HepG2 (cell line): ENCODE measurements around the gene SLC2A4. TPM values are rescaled to one million over a fixed set of nuclear protein-coding genes. Genes with fewer than 3 reads are reported as not detected.

Source experiments
- BRD4 ChIP-seq: sonication (generic); formaldehyde crosslinking; IDR thresholded peaks from 2 replicates; pipeline ENCODE4 v1.4.0; 2020; ENCODE audit warnings: missing genetic modification reagents
- ELF3 ChIP-seq: IDR thresholded peaks from 2 replicates; pipeline ENCODE4 v1.6.1; 2016; ENCODE audit warnings: missing genetic modification reagents, missing compliant biosample characterization
- ETV5 ChIP-seq: IDR thresholded peaks from 2 replicates; pipeline ENCODE4 v1.6.1; 2018; ENCODE audit warnings: missing biosample characterization, missing genetic modification reagents, inconsistent platforms, borderline replicate concordance
- JUN ChIP-seq: sonication (generic); formaldehyde crosslinking; IDR thresholded peaks from 2 replicates; pipeline ENCODE4 v1.4.0; 2020; ENCODE audit warnings: mild to moderate bottlenecking, missing genetic modification reagents
- KMT2A ChIP-seq: sonication (generic); formaldehyde crosslinking; IDR thresholded peaks from 2 replicates; pipeline ENCODE4 v1.4.0; 2020; ENCODE audit warnings: missing genetic modification reagents
- NPAS2 ChIP-seq: sonication (generic); formaldehyde crosslinking; IDR thresholded peaks from 2 replicates; pipeline ENCODE4 v1.8.0; 2022; ENCODE audit warnings: mild to moderate bottlenecking, missing genetic modification reagents, borderline replicate concordance
- NR2F6 ChIP-seq, 2 experiments: IDR thresholded peaks; 2 replicates each; pipeline ENCODE4 v1.6.1; 2016; ENCODE audit warnings: antibody characterized with exemption in 1 of 2, mild to moderate bottlenecking in 1 of 2
- RARG ChIP-seq: sonication (generic); formaldehyde crosslinking; IDR thresholded peaks from 2 replicates; pipeline ENCODE4 v1.4.0; 2020; ENCODE audit warnings: low read depth, mild to moderate bottlenecking, missing genetic modification reagents
- RBM39 ChIP-seq: fragments of 200-400 bp; formaldehyde crosslinking; IDR thresholded peaks from one replicate; pipeline ENCODE4 v1.6.1; 2018; ENCODE audit warnings: antibody characterized with exemption, mild to moderate bottlenecking, low read depth, low read length; ENCODE audit not compliant: poor library complexity, severe bottlenecking
- ZNF354B ChIP-seq: sonication (generic); formaldehyde crosslinking; IDR thresholded peaks from 2 replicates; pipeline ENCODE4 v1.8.0; 2022; ENCODE audit warnings: mild to moderate bottlenecking, missing genetic modification reagents
- polyA plus RNA-seq, 8 experiments: library from polyadenylated mRNA; depleted of rRNA in 3 of 8; stranded (reverse) in 7 of 8; unstranded in 1 of 8; fragments of >200 nt; fragmentation: Illumina TruSeq in 4 of 8; extraction: Trizol in 4 of 8; gene quantifications; 2 replicates each; pipeline versions ENCODE4 v1.2.1 to v1.2.3, GENCODE V29; 2011 to 2016; ENCODE audit warnings: low read depth in 4 of 8, missing spikeins in 1 of 8, mixed read lengths in 1 of 8; ENCODE audit not compliant: insufficient read depth in 1 of 8
- total RNA-seq, 5 experiments: library from RNA; depleted of rRNA; stranded (reverse); fragments of >200 nt; fragmentation: Illumina TruSeq; extraction: Trizol; gene quantifications; 2 replicates each; pipeline ENCODE4 v1.2.3, GENCODE V29; 2016; ENCODE audit warnings: low read depth in 1 of 5
- TF ChIP-seq, protein P1 (sequence below): sonication (generic); formaldehyde crosslinking; IDR thresholded peaks from 2 replicates; pipeline ENCODE4 v1.5.0; 2020; ENCODE audit warnings: missing genetic modification reagents, mild to moderate bottlenecking, borderline replicate concordance
- TF ChIP-seq, protein P2 (sequence below): sonication (generic); formaldehyde crosslinking; IDR thresholded peaks from 2 replicates; pipeline ENCODE4 v1.8.0; 2022; ENCODE audit warnings: missing genetic modification reagents, mild to moderate bottlenecking, borderline replicate concordance
- TF ChIP-seq, protein P3 (sequence below): IDR thresholded peaks from 2 replicates; pipeline ENCODE4 v1.4.0; 2020; ENCODE audit warnings: mild to moderate bottlenecking, missing genetic modification reagents
- TF ChIP-seq, protein P4 (sequence below), 2 experiments: IDR thresholded peaks; 2 replicates each; pipeline ENCODE4 v1.6.1; 2011 to 2012; ENCODE audit warnings: low read length in 2 of 2, borderline replicate concordance in 1 of 2, low read depth in 1 of 2, mild to moderate bottlenecking in 1 of 2, moderate library complexity in 1 of 2
- TF ChIP-seq, protein P5 (sequence below): IDR thresholded peaks from 2 replicates; pipeline ENCODE4 v1.6.1; 2018; ENCODE audit warnings: missing genetic modification reagents

Gene SLC2A4
- total and polyA plus RNA-seq, 2 of the 13 experiments (the other 11 are each of a cell fraction or from before 2014, with no cell fraction given): 4.9 to 5.8 TPM

DNA sequence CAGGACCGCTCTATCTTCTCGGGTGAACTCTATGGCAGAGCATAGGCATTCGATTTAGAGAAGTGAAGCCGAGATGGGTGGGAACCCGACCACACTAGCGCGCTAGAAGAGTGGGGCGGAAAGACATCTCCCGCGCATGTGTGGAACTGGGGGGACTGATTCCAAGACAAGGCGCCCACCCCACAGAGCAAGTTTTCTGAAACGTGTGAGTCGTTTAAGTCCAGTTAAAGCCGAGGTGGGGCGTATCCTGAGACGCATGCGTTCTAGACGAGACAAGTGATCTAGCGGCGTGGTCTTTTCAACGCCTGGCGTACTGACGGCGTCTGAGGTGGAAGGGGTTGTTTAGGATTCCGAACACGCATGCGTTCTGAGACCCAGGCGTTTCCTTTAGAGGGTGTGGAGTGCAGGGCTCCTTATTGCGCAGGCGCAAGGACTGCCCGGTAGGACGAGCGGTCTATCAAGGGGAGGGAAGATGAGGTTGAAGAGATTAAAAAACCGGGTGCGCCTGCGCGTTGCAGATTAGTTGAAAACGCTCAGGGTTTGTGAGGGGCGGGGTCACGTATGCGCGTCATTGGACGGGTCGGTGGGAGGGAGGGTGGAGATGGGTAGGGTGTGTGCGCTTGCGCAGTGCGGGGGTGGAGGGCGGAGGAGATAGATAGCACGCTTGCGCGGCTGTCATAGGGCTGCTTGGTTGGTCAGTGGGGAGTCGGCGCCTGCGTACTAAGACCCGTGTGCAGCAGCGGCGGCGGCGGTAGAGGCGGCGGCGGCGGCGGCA lies 25.6 kb downstream of the SLC2A4 start, which contains the start of gene EIF5A (continued):
- TF ChIP-seq, protein P1, sequence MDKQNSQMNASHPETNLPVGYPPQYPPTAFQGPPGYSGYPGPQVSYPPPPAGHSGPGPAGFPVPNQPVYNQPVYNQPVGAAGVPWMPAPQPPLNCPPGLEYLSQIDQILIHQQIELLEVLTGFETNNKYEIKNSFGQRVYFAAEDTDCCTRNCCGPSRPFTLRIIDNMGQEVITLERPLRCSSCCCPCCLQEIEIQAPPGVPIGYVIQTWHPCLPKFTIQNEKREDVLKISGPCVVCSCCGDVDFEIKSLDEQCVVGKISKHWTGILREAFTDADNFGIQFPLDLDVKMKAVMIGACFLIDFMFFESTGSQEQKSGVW (CRISPR knock-in tag): no peak
- TF ChIP-seq KMT2A (CRISPR knock-in tag) (no peak), ZNF354B (CRISPR knock-in tag) (no peak), JUN (peak; percentile 36; the same call in 1 of the 2 replicates), NR2F6 (IDR thresholded peaks at IDR 0.05) (no peak), NR2F6 (CRISPR knock-in tag; IDR thresholded peaks at IDR 0.05) (no peak), ELF3 (CRISPR knock-in tag) (peak; percentile 59), NPAS2 (CRISPR knock-in tag) (no peak), RARG (CRISPR knock-in tag) (no peak), RBM39 (no peak), BRD4 (CRISPR knock-in tag) (no peak), ETV5 (no peak)
- TF ChIP-seq, protein P2, sequence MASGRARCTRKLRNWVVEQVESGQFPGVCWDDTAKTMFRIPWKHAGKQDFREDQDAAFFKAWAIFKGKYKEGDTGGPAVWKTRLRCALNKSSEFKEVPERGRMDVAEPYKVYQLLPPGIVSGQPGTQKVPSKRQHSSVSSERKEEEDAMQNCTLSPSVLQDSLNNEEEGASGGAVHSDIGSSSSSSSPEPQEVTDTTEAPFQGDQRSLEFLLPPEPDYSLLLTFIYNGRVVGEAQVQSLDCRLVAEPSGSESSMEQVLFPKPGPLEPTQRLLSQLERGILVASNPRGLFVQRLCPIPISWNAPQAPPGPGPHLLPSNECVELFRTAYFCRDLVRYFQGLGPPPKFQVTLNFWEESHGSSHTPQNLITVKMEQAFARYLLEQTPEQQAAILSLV (CRISPR knock-in tag): no peak
- TF ChIP-seq, protein P3, sequence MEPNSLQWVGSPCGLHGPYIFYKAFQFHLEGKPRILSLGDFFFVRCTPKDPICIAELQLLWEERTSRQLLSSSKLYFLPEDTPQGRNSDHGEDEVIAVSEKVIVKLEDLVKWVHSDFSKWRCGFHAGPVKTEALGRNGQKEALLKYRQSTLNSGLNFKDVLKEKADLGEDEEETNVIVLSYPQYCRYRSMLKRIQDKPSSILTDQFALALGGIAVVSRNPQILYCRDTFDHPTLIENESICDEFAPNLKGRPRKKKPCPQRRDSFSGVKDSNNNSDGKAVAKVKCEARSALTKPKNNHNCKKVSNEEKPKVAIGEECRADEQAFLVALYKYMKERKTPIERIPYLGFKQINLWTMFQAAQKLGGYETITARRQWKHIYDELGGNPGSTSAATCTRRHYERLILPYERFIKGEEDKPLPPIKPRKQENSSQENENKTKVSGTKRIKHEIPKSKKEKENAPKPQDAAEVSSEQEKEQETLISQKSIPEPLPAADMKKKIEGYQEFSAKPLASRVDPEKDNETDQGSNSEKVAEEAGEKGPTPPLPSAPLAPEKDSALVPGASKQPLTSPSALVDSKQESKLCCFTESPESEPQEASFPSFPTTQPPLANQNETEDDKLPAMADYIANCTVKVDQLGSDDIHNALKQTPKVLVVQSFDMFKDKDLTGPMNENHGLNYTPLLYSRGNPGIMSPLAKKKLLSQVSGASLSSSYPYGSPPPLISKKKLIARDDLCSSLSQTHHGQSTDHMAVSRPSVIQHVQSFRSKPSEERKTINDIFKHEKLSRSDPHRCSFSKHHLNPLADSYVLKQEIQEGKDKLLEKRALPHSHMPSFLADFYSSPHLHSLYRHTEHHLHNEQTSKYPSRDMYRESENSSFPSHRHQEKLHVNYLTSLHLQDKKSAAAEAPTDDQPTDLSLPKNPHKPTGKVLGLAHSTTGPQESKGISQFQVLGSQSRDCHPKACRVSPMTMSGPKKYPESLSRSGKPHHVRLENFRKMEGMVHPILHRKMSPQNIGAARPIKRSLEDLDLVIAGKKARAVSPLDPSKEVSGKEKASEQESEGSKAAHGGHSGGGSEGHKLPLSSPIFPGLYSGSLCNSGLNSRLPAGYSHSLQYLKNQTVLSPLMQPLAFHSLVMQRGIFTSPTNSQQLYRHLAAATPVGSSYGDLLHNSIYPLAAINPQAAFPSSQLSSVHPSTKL (CRISPR knock-in tag): 0 out of 2 replicates have a peak, but pooled peaks have one; percentile 5
- TF ChIP-seq, protein P4, sequence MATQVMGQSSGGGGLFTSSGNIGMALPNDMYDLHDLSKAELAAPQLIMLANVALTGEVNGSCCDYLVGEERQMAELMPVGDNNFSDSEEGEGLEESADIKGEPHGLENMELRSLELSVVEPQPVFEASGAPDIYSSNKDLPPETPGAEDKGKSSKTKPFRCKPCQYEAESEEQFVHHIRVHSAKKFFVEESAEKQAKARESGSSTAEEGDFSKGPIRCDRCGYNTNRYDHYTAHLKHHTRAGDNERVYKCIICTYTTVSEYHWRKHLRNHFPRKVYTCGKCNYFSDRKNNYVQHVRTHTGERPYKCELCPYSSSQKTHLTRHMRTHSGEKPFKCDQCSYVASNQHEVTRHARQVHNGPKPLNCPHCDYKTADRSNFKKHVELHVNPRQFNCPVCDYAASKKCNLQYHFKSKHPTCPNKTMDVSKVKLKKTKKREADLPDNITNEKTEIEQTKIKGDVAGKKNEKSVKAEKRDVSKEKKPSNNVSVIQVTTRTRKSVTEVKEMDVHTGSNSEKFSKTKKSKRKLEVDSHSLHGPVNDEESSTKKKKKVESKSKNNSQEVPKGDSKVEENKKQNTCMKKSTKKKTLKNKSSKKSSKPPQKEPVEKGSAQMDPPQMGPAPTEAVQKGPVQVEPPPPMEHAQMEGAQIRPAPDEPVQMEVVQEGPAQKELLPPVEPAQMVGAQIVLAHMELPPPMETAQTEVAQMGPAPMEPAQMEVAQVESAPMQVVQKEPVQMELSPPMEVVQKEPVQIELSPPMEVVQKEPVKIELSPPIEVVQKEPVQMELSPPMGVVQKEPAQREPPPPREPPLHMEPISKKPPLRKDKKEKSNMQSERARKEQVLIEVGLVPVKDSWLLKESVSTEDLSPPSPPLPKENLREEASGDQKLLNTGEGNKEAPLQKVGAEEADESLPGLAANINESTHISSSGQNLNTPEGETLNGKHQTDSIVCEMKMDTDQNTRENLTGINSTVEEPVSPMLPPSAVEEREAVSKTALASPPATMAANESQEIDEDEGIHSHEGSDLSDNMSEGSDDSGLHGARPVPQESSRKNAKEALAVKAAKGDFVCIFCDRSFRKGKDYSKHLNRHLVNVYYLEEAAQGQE (IDR thresholded peaks at IDR 0.05; ENCODE audit: borderline replicate concordance in 1 of 2, low read depth in 1 of 2, low read length in 2 of 2): 0 out of 4 replicates have a peak, but pooled peaks of 1 of the 2 experiments have one; percentile 47
- TF ChIP-seq, protein P5, sequence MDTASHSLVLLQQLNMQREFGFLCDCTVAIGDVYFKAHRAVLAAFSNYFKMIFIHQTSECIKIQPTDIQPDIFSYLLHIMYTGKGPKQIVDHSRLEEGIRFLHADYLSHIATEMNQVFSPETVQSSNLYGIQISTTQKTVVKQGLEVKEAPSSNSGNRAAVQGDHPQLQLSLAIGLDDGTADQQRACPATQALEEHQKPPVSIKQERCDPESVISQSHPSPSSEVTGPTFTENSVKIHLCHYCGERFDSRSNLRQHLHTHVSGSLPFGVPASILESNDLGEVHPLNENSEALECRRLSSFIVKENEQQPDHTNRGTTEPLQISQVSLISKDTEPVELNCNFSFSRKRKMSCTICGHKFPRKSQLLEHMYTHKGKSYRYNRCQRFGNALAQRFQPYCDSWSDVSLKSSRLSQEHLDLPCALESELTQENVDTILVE (CRISPR knock-in tag): peak; percentile 86
